SU-DHL-6 (cell line): Measurements from ENCODE around the gene SAP30.

ENCODE experiments used
- H2AFZ ChIP-seq: fragments of 200-600 bp; sonication (generic); 2 replicates; pipeline ENCODE4 v1.6.1; 2014; ENCODE audit warnings: low read depth, mild to moderate bottlenecking, moderate library complexity, mixed read lengths, antibody characterized with exemption, low read length; ENCODE audit not compliant: severe bottlenecking
- H3F3A ChIP-seq: fragments of 200-600 bp; shearing (Covaris generic); 2 replicates; pipeline ENCODE4 v1.6.0; 2016; ENCODE audit warnings: antibody characterized with exemption, mild to moderate bottlenecking; ENCODE audit not compliant: insufficient read depth
- H3K27ac ChIP-seq: fragments of 200-600 bp; sonication (generic); 2 replicates; pipeline ENCODE4 v1.5.1; 2016; ENCODE audit warnings: low read depth, mild to moderate bottlenecking, low read length, moderate library complexity, mixed read lengths
- H3K27me3 ChIP-seq: fragments of 200-600 bp; sonication (generic), shearing (Covaris generic); 2 replicates; pipeline ENCODE4 v1.6.0; 2014; ENCODE audit warnings: mild to moderate bottlenecking, low read length
- H3K36me3 ChIP-seq: fragments of 200-600 bp; sonication (generic); 2 replicates; pipeline ENCODE4 v1.6.1; 2014; ENCODE audit warnings: mild to moderate bottlenecking, low read length, mixed read lengths
- H3K4me2 ChIP-seq: fragments of 300-600, 200-600 bp; shearing (Covaris generic), sonication (generic); 2 replicates; pipeline ENCODE4 v1.6.0; 2014; ENCODE audit warnings: low read length, low read depth, mild to moderate bottlenecking; ENCODE audit not compliant: poor library complexity, severe bottlenecking
- H3K4me3 ChIP-seq: fragments of 200-600 bp; sonication (generic); 2 replicates; pipeline ENCODE4 v1.5.1; 2014; ENCODE audit warnings: antibody characterized with exemption, low read length, mild to moderate bottlenecking, mixed read lengths; ENCODE audit not compliant: insufficient read depth, poor library complexity, severe bottlenecking
- H3K79me2 ChIP-seq: fragments of 200-600 bp; sonication (generic); 2 replicates; pipeline ENCODE4 v1.6.1; 2014; ENCODE audit warnings: mild to moderate bottlenecking, low read length, moderate library complexity; ENCODE audit not compliant: insufficient read depth
- H3K9ac ChIP-seq: fragments of 200-600 bp; sonication (generic); 2 replicates; pipeline ENCODE4 v1.7.0; 2014; ENCODE audit warnings: mild to moderate bottlenecking, low read length
- H3K9me2 ChIP-seq: fragments of 200-600 bp; sonication (generic); replicated peaks from 2 replicates; pipeline ENCODE4 v1.6.1; 2014; ENCODE audit warnings: low read length; ENCODE audit not compliant: insufficient read depth
- H3K9me3 ChIP-seq: fragments of 200-600 bp; sonication (generic); 2 replicates; pipeline ENCODE4 v1.6.1; 2014; ENCODE audit warnings: low read length, mixed read lengths; ENCODE audit not compliant: insufficient read depth
- H4K20me1 ChIP-seq: fragments of 200-600 bp; sonication (generic); 2 replicates; pipeline ENCODE4 v1.6.1; 2014; ENCODE audit warnings: low read depth, mild to moderate bottlenecking, antibody characterized with exemption, low read length, moderate library complexity, mixed read lengths
- EZH2phosphoT487 ChIP-seq: fragments of 200-600 bp; sonication (generic), shearing (Covaris generic); conservative IDR thresholded peaks from 2 replicates; pipeline ENCODE4 v1.6.1; 2018; ENCODE audit warnings: mild to moderate bottlenecking, antibody characterized with exemption, low read length, moderate library complexity, mixed read lengths
- TF ChIP-seq, protein P1 (sequence below): fragments of 200-600 bp; sonication (generic); IDR thresholded peaks from one replicate; pipeline ENCODE4 v1.5.1; 2017; ENCODE audit warnings: antibody characterized with exemption, mild to moderate bottlenecking, low read length, moderate library complexity; ENCODE audit not compliant: insufficient read depth, poor library complexity, severe bottlenecking

The SAP30 gene

DNA sequence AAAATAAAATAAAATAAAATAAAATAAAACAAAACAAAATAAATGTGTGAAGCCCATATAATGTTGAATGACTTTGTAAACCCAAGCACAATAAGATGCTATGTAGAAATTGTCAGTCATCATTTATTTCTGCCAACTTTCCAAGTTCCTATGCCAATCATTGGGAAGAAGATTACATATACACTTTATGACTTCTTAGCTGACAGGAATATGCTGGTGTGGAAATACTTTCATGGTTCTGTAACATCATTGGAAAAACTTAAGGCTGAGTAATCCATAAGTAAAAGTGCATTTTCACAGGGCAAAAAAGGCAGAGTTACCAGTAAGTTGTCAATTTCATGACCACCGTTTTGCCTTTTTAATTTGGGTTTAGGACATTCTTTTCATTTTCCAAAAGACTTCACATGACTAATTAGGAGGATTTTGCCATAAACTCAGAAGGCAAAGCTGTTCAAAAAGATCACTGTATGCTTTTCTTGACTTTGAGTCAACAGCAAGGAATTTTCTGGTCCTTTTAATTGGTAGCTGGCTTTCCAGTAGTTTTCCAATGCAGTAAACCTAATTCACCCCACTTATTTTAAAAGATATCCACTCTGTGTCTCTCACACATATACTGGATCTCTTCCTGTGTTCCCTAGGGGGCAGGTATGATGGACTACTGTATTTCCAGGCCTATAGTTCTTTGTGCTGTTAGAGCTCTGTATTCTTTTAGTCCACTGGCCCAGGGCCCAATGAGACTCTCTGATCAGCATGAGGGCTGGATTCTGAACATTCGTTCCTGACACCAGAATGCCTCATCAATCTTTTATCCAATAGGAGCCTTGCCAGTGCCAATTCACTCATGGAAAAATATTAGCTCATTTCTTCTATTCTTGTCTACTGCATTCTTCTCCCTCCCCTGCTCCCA, 54.4 kb downstream of the SAP30 start:
- no peaks in the 10 kb centered on the region for H3F3A ChIP-seq
- H3K4me2 ChIP-seq: no peak overlapping the region
- H3K9me2 ChIP-seq: no peaks in the 10 kb centered on the region
- no peak overlapping the region for H3K27ac ChIP-seq
- no peaks in the 10 kb centered on the region for H3K9me3 ChIP-seq
- no peak overlapping the region for H2AFZ ChIP-seq
- H3K36me3 ChIP-seq: no peaks in the 10 kb centered on the region
- H3K4me3 ChIP-seq: no peak overlapping the region
- no peak overlapping the region for H3K9ac ChIP-seq
- no peaks in the 10 kb centered on the region for H4K20me1 ChIP-seq
- no peaks in the 10 kb centered on the region for H3K79me2 ChIP-seq
- H3K27me3 ChIP-seq: no peaks in the 10 kb centered on the region
- TF ChIP-seq EZH2phosphoT487: no peak
- TF ChIP-seq, protein P1, sequence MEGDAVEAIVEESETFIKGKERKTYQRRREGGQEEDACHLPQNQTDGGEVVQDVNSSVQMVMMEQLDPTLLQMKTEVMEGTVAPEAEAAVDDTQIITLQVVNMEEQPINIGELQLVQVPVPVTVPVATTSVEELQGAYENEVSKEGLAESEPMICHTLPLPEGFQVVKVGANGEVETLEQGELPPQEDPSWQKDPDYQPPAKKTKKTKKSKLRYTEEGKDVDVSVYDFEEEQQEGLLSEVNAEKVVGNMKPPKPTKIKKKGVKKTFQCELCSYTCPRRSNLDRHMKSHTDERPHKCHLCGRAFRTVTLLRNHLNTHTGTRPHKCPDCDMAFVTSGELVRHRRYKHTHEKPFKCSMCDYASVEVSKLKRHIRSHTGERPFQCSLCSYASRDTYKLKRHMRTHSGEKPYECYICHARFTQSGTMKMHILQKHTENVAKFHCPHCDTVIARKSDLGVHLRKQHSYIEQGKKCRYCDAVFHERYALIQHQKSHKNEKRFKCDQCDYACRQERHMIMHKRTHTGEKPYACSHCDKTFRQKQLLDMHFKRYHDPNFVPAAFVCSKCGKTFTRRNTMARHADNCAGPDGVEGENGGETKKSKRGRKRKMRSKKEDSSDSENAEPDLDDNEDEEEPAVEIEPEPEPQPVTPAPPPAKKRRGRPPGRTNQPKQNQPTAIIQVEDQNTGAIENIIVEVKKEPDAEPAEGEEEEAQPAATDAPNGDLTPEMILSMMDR: no peak

GRCh38 chr4:173426064-173426463, 55.3 kb downstream of the SAP30 start:
- no peak for TF ChIP-seq EZH2phosphoT487
- TF ChIP-seq, protein P1: no peak
- no peaks in the 10 kb centered on the region for H3F3A ChIP-seq
- no peak overlapping the region for H3K4me3 ChIP-seq
- H3K36me3 ChIP-seq: no peaks in the 10 kb centered on the region
- no peaks in the 10 kb centered on the region for H3K79me2 ChIP-seq
- no peak overlapping the region for H3K27ac ChIP-seq
- no peaks in the 10 kb centered on the region for H3K27me3 ChIP-seq
- no peak overlapping the region for H3K9ac ChIP-seq
- no peak overlapping the region for H3K4me2 ChIP-seq
- H2AFZ ChIP-seq: no peak overlapping the region
- H4K20me1 ChIP-seq: no peaks in the 10 kb centered on the region
- H3K9me3 ChIP-seq: no peaks in the 10 kb centered on the region
- no peaks in the 10 kb centered on the region for H3K9me2 ChIP-seq
